Measurements from ENCODE around the gene GRAP2. TPM values are rescaled to one million over a fixed set of nuclear protein-coding genes. Genes with fewer than 3 reads are reported as not detected.

The GRAP2 gene
- total and polyA plus RNA-seq, 9 of the 15 experiments (the other 6 are each of a cell fraction or from before 2014, with no cell fraction given) = 4.8 to 88.7 (median 60.4) TPM

DNA sequence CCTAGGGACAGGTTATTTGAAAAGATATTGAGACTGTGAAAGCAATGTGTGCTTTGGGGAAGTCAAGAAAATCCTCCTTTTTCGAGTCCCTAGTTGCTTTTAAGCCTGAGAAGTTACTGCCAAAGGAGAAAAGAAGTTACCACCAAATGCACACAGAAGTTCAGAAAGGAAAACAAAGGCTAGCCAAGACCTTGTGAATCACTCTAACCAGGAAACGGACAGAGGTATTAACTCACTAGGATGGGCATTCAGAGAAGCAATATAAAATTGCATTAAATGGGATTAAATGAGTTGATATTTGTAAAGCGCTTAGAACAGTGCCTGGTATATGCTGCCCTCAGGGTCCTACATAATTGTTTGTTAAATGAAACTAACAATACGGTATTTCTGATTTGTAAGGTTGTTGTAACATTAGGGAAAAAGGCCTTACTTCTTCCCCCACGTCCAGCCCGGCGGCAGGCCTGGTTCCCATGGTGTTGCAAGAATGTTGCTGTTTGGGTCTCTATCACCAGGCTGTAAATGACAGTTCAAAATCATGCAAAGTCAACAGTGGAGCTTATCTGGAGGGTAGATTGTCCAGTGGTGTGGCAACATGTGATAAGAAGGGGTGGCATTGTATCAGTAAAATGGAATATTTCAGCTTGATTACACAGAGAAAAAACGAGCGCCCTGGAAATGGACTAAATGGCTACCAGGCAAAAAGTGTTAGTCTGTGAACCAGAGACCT, 66.4 kb downstream of the GRAP2 start (continued):
- TF ChIP-seq ZNF449 (CRISPR knock-in tag; IDR thresholded peaks at IDR 0.05) (0 out of 2 replicates have a peak, but pooled peaks have one; percentile 35), EP300 (IDR thresholded peaks at IDR 0.05; ENCODE audit: low read length) (peak; percentile 64; the same call in 1 of the 2 replicates), SOX6 (IDR thresholded peaks at IDR 0.05) (peak; percentile 89), HCFC1 (IDR thresholded peaks at IDR 0.05; ENCODE audit: low read depth, low read length) (no peak), CEBPG (CRISPR knock-in tag; IDR thresholded peaks at IDR 0.05) (no peak), CEBPG (tag; conservative IDR thresholded peaks at IDR 0.05 in 1 of 2, IDR thresholded peaks at IDR 0.05 in 1 of 2) (peak in 1 of 2 experiments; percentile 55; a peak in 2 of 4 replicates), MTA1 (IDR thresholded peaks at IDR 0.05; ENCODE audit: borderline replicate concordance) (no peak), EHMT2 (IDR thresholded peaks at IDR 0.05) (no peak), SLC30A9 (CRISPR knock-in tag; IDR thresholded peaks at IDR 0.05) (no peak), ILF3 (IDR thresholded peaks at IDR 0.05; ENCODE audit: borderline replicate concordance) (no peak), NCOA4 (IDR thresholded peaks at IDR 0.05; ENCODE audit: partially characterized antibody) (no peak), CXXC5 (CRISPR knock-in tag; IDR thresholded peaks at IDR 0.05) (0 out of 2 replicates have a peak, but pooled peaks have one; percentile 22), ZNF589 (CRISPR knock-in tag; IDR thresholded peaks at IDR 0.05; ENCODE audit: low read depth) (peak; percentile 32; the same call in 1 of the 2 replicates), PHF8 (IDR thresholded peaks at IDR 0.05; ENCODE audit: borderline replicate concordance, low read length) (no peak), KLF16 (IDR thresholded peaks at IDR 0.05) (0 out of 2 replicates have a peak, but pooled peaks have one; percentile 14), RBM14 (IDR thresholded peaks at IDR 0.05; ENCODE audit: borderline replicate concordance, insufficient read depth, low read depth, low read length) (no peak), FOXJ2 (tag; IDR thresholded peaks at IDR 0.05) (peak; percentile 89), HMBOX1 (IDR thresholded peaks at IDR 0.05) (no peak), ASH1L (IDR thresholded peaks at IDR 0.05; ENCODE audit: borderline replicate concordance, low read depth, partially characterized antibody) (no peak), NONO (IDR thresholded peaks at IDR 0.05; ENCODE audit: low read depth in 2 of 2, low read length in 1 of 2) (no peak), POLR2B (IDR thresholded peaks at IDR 0.05; ENCODE audit: low read depth, partially characterized antibody) (no peak)
- TF ChIP-seq, protein P1, sequence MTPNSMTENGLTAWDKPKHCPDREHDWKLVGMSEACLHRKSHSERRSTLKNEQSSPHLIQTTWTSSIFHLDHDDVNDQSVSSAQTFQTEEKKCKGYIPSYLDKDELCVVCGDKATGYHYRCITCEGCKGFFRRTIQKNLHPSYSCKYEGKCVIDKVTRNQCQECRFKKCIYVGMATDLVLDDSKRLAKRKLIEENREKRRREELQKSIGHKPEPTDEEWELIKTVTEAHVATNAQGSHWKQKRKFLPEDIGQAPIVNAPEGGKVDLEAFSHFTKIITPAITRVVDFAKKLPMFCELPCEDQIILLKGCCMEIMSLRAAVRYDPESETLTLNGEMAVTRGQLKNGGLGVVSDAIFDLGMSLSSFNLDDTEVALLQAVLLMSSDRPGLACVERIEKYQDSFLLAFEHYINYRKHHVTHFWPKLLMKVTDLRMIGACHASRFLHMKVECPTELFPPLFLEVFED (CRISPR knock-in tag; conservative IDR thresholded peaks at IDR 0.05) = no peak
- TF ChIP-seq, protein P2, sequence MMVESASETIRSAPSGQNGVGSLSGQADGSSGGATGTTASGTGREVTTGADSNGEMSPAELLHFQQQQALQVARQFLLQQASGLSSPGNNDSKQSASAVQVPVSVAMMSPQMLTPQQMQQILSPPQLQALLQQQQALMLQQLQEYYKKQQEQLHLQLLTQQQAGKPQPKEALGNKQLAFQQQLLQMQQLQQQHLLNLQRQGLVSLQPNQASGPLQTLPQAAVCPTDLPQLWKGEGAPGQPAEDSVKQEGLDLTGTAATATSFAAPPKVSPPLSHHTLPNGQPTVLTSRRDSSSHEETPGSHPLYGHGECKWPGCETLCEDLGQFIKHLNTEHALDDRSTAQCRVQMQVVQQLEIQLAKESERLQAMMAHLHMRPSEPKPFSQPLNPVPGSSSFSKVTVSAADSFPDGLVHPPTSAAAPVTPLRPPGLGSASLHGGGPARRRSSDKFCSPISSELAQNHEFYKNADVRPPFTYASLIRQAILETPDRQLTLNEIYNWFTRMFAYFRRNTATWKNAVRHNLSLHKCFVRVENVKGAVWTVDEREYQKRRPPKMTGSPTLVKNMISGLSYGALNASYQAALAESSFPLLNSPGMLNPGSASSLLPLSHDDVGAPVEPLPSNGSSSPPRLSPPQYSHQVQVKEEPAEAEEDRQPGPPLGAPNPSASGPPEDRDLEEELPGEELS (CRISPR knock-in tag; IDR thresholded peaks at IDR 0.05; ENCODE audit: borderline replicate concordance) = no peak

Measured in K562 (cell line).